Gastrocnemius medialis (tissue), 4 donors: ENCODE data around the gene CHMP5. TPM values are rescaled to one million over a fixed set of nuclear protein-coding genes. Genes with fewer than 3 reads are reported as not detected.

Experiments used
- ATAC-seq, 2 donors: fragments of 150-250 bp; one replicate each; pipeline ENCODE4 v1.9.1; 2016
- DNase-seq, 2 donors: peaks; one replicate each; pipeline ENCODE4 v3.0.0-alpha.2; 2019
- H3K27ac ChIP-seq, 4 donors: fragments of 200-600 bp; sonication (generic); 1 replicate in 1 of 4; 2 replicates in 3 of 4; pipeline ENCODE4 v1.5.1; 2016 to 2018; ENCODE audit warnings: mild to moderate bottlenecking in 2 of 4, moderate library complexity in 1 of 4
- H3K27me3 ChIP-seq, 3 donors: fragments of 200-600 bp; sonication (generic) in 2 of 3; 1 replicate in 1 of 3; 2 replicates in 2 of 3; pipeline versions ENCODE4 v1.5.1 to v1.6.0; 2016 to 2019; ENCODE audit warnings: mild to moderate bottlenecking in 1 of 3, moderate library complexity in 1 of 3
- H3K36me3 ChIP-seq, 2 donors: fragments of 200-600 bp; sonication (generic) in 1 of 2; one replicate each; pipeline ENCODE4 v1.5.1; 2017 to 2018
- H3K4me1 ChIP-seq, 2 donors: fragments of 200-600 bp; sonication (generic) in 1 of 2; one replicate each; pipeline ENCODE4 v1.5.1; 2016 to 2017; ENCODE audit warnings: mild to moderate bottlenecking in 2 of 2
- H3K4me3 ChIP-seq, 4 donors: fragments of 200-600 bp; sonication (generic) in 3 of 4; 1 replicate in 1 of 4; 2 replicates in 3 of 4; pipeline ENCODE4 v1.5.1; 2016 to 2019; ENCODE audit warnings: mild to moderate bottlenecking in 2 of 4
- H3K9me3 ChIP-seq, 3 donors: fragments of 200-600 bp; sonication (generic) in 2 of 3; 1 replicate in 1 of 3; 2 replicates in 2 of 3; pipeline ENCODE4 v1.5.1; 2016 to 2019
- CTCF ChIP-seq, 5 experiments: fragments of 450-650 bp in 3 of 5; fragments of 200-600 bp in 2 of 5; sonication (generic) in 2 of 5; IDR thresholded peaks in 4 of 5; conservative IDR thresholded peaks in 1 of 5; 1 replicate in 4 of 5; 2 replicates in 1 of 5; pipeline ENCODE4 v1.5.1; 2016 to 2019; ENCODE audit warnings: antibody characterized with exemption in 5 of 5, mild to moderate bottlenecking in 3 of 5, moderate library complexity in 3 of 5
- POLR2A ChIP-seq, 2 donors: fragments of 450-650 bp; IDR thresholded peaks; one replicate each; pipeline ENCODE4 v1.6.1; 2017; ENCODE audit warnings: antibody characterized with exemption in 2 of 2, mild to moderate bottlenecking in 2 of 2, moderate library complexity in 2 of 2
- in situ Hi-C, 4 donors: fragments of 200-750 bp; cut with MboI; loops; one replicate each; pipeline versions ENCODE4 v1.15.0 to v1.8.0; 2017; ENCODE audit warnings: low sequenced_read_pairs in 4 of 4
- intact Hi-C: fragments of 100-400 bp; cut with DNase I; formaldehyde crosslinking; loops from one replicate; pipeline ENCODE4 v1.15.1; 2023; ENCODE audit warnings: low total_unique reads
- total RNA-seq, 4 donors: library from RNA; depleted of rRNA; stranded (reverse); fragments of >200 nt; gene quantifications; one replicate each; pipeline versions ENCODE4 v1.1.0 to v1.2.3, GENCODE V29; 2016

Gene CHMP5
- total RNA-seq, 4 donors from 2014 or later = 42.8 to 50.7 (median 47.8) TPM

- TF ChIP-seq CTCF (IDR thresholded peaks at IDR 0.05 in 4 of 5, conservative IDR thresholded peaks at IDR 0.05 in 1 of 5) = no peak
- no peak for TF ChIP-seq POLR2A (IDR thresholded peaks at IDR 0.05)
- Histone ChIP-seq H3K4me1 (peaks cover 15 to 29% of the 10 kb centered on the region in 2 donors), H3K27me3 (no peaks in the 10 kb centered on the region), H3K9me3 (no peaks in the 10 kb centered on the region), H3K27ac (peak overlapping the region; percentile 59 to 82 (median 70)), H3K36me3 (peaks cover 5 to 96% of the 10 kb centered on the region in 2 donors), H3K4me3 (no peak overlapping the region)
- intact Hi-C loops (no loop called here), in situ Hi-C loops (no loop called here)
- DNase-seq (peak in 1 of 2 donors; percentile 33), ATAC-seq (peak; percentile 74 to 84)
These were observed 7.6 kb upstream of the CHMP5 start for GRCh38 chr9:33257276-33257675.

DNA sequence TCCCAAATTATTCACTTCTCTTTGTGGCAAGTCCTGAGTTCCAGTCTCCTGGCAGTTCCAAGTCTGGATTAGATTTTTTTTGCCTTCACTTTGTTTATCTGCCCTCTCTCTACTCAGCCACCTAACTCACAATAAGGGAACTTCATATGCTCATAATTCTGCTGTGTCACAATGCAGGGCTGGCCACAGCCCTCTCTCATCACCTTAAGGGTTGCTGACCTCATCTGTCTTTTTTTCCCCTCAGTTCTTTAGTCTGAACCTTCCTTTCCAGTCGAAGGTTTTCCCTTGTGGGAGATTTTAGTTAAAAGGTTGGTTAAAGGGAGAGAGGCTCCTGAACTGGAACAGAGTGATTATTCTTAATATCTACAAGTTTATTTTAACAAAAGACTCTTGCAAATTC, 4.5 kb upstream of the CHMP5 start:
- TF ChIP-seq CTCF (IDR thresholded peaks at IDR 0.05 in 4 of 5, conservative IDR thresholded peaks at IDR 0.05 in 1 of 5) (no peak), POLR2A (IDR thresholded peaks at IDR 0.05) (no peak)
- DNase-seq (no peak), ATAC-seq (no peak)
- Histone ChIP-seq H3K9me3 (no peaks in the 10 kb centered on the region), H3K27ac (peak overlapping the region in 3 of 4 donors; percentile 65 to 82 (median 74)), H3K4me1 (peaks cover 24 to 42% of the 10 kb centered on the region in 2 donors), H3K36me3 (peaks cover 3 to 67% of the 10 kb centered on the region in 2 donors), H3K4me3 (no peak overlapping the region), H3K27me3 (no peaks in the 10 kb centered on the region)
- in situ Hi-C loops = no loop called here
- intact Hi-C loops = no loop called here

DNA sequence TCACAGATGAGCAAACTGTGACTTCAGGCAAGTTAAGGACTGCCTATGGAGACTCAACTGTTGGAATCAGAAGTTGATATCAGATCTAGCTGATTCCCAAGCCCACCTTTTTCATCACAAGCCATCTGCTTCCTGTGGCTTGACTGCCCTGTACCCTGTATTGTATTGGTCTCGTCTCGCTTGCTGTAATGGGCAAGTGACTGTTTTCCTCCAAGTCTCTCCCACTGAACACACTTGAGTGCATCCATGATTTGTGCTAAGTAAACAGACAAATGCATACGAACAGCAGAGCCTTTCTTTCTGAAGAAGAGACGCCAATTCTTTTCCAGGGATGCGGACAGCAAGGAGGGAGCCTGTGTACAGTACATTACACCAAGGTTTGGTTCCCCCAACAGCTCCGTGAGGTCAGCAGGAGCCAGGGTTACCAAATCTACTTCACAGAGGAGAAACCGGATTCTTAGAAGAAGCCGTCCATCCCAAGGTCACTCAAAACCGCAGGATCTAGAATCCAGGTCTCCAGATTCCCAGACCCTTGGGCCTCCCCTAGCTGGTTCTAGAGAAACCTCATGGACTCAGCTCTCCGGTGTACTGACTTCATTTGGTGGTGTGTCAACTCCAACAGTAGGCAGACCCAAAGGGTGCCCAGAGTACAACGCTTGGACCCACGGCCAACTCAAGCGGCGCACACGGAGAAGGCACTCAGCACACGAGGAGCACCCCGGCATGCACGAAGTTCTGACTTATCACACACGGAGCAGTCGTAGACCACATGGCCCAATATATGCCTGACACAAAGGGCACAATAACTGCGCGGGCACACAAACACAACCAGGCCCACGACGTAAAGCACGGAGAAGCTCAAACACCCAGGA, 1.5 kb upstream of the CHMP5 start:
- ATAC-seq = peak; percentile 21 to 34
- H3K4me1 ChIP-seq = peaks cover 20 to 31% of the 10 kb centered on the region in 2 donors
- peak in 1 of 2 donors; percentile 39 for DNase-seq
- H3K36me3 ChIP-seq = peaks cover 0 to 51% of the 10 kb centered on the region in 2 donors
- intact Hi-C loops (no loop called here), in situ Hi-C loops (no loop called here)
- H3K27me3 ChIP-seq = no peaks in the 10 kb centered on the region
- H3K4me3 ChIP-seq = peak overlapping the region; percentile 86 to 100 (median 90)
- TF ChIP-seq POLR2A (IDR thresholded peaks at IDR 0.05) = peak in 1 of 2 donors; percentile 17
- TF ChIP-seq CTCF (IDR thresholded peaks at IDR 0.05 in 4 of 5, conservative IDR thresholded peaks at IDR 0.05 in 1 of 5) = no peak
- peak overlapping the region; percentile 96 to 100 (median 98) for H3K27ac ChIP-seq
- H3K9me3 ChIP-seq = no peaks in the 10 kb centered on the region

DNA sequence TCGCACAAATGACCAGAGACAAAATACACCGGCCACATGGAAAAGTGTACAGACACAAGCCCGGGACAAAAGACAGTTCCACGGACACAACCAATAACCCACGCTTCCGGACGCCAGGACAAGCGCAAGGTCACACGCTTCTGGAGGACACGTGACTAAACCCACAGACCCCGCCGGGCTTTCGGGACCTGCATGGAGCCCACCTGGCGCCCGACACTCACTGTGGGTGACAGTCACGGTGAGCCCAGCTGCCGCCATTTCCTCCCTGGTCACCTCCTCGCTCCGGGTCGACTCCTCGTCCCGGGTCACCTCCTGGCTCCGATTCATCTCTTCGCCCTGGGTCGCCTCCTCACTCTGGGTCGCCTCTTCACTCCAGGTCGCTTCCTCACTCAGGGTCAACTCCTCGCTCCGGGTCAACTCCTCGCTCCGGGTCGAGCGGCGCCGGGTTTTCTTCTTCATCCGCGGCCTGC, 811 bp upstream of the CHMP5 start:
- intact Hi-C loops = no loop called here
- Histone ChIP-seq H3K27ac (peak overlapping the region; percentile 96 to 100 (median 98)), H3K36me3 (peaks cover 0 to 51% of the 10 kb centered on the region in 2 donors), H3K9me3 (no peaks in the 10 kb centered on the region), H3K27me3 (no peaks in the 10 kb centered on the region), H3K4me3 (peak overlapping the region; percentile 86 to 100 (median 90)), H3K4me1 (peaks cover 17 to 24% of the 10 kb centered on the region in 2 donors)
- in situ Hi-C loops = no loop called here
- ATAC-seq (peak; percentile 30 to 43), DNase-seq (peak; percentile 43 to 60)
- TF ChIP-seq CTCF (IDR thresholded peaks at IDR 0.05 in 4 of 5, conservative IDR thresholded peaks at IDR 0.05 in 1 of 5) (no peak), POLR2A (IDR thresholded peaks at IDR 0.05) (no peak)
